22Rv1 (cell line): ENCODE data around the gene LRIG1.

Experiments
- ZFX ChIP-seq: fragments of 450-650 bp; IDR thresholded peaks from 2 replicates; pipeline ENCODE4 v1.6.1; 2017; ENCODE audit warnings: antibody characterized with exemption, borderline replicate concordance
- TF ChIP-seq, protein P1 (sequence below): fragments of 450-650 bp; IDR thresholded peaks from 2 replicates; pipeline ENCODE4 v1.5.1; 2017; ENCODE audit warnings: mild to moderate bottlenecking

DNA sequence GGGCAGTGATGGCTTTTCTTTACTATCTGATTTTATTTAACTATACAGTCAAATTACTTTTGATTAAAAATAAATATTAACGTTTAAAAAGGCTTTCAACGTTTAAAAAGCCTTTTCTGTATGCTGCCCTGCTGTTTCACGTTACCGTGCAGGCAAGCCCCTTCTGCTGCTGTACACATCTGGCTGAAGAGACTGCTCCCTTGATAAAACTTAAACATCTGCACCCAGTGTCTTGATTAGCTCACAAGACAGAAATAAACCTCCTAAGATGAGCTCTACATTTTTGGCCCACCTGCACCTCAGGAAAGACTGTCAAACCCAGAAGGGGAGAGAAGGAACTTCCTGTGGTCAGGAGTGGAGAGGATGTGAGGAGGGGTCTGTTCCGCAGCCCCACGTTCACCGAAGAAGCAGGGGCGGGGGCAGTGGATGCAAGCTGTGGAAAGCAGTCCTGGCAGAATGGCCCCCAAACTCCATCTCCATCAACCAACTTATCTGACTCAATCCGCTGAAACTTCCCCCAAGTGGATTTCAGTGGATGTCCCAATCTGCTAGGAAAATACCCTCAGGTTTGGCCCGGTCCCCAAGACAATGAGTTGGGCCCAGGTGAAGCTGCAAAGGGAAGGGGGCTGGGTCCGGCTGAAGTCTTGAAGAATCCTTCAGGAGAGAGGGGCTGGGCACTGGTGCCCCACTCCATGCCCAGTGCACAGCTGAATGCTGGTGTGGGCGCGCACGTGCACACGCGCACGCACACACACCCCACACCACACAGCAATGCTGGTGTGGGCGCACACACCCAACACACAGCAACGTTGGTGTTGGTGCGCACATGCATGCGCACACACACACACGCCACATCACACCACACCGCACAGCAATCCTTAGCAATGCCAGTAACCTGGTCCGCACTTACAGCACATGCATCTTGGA is 88.6 kb downstream of the LRIG1 start:
- TF ChIP-seq, protein P1, sequence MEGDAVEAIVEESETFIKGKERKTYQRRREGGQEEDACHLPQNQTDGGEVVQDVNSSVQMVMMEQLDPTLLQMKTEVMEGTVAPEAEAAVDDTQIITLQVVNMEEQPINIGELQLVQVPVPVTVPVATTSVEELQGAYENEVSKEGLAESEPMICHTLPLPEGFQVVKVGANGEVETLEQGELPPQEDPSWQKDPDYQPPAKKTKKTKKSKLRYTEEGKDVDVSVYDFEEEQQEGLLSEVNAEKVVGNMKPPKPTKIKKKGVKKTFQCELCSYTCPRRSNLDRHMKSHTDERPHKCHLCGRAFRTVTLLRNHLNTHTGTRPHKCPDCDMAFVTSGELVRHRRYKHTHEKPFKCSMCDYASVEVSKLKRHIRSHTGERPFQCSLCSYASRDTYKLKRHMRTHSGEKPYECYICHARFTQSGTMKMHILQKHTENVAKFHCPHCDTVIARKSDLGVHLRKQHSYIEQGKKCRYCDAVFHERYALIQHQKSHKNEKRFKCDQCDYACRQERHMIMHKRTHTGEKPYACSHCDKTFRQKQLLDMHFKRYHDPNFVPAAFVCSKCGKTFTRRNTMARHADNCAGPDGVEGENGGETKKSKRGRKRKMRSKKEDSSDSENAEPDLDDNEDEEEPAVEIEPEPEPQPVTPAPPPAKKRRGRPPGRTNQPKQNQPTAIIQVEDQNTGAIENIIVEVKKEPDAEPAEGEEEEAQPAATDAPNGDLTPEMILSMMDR, result no peak
- no peak for TF ChIP-seq ZFX
